Midbrain (tissue), 1 donor: ENCODE measurements around the gene CRYM.

ENCODE experiments used
- DNase-seq: peaks from one replicate; lab custom pipeline; 2025; lab: John Stamatoyannopoulos, UW

CRYM gene

DNA sequence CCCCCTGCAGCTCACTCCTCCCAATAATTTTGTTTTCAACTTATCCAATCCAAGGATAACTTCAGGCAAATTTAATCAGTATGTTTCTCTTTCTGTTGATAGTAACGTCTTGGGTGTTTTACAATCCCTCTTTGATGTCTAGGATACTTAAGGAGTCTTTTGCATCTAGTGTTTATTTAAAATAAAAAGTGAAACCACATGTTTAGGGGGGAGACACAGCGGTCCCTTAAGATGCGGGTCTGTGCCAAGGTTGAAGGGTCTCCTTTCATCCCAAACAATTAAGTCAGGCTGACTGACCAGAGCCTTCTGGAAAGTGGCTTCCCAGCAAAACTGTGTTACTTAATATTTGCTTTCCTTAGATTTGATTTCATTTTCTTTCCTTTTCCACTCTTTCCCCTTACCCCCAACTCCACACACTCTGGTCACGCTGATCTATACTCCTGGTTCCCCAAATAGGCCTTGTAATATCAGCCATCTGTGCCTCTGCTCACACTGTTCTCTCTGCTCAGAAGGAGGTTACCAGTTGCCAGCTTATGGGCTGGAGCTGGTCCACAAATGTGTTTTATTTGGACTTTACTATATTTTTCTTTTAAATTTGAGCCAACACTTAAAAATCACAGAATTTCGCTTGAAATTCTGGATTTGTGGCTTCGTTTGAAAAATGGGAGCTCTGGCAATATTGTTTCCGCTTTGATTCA lies 33.4 kb downstream of the CRYM start:
- no peak for DNase-seq

DNA sequence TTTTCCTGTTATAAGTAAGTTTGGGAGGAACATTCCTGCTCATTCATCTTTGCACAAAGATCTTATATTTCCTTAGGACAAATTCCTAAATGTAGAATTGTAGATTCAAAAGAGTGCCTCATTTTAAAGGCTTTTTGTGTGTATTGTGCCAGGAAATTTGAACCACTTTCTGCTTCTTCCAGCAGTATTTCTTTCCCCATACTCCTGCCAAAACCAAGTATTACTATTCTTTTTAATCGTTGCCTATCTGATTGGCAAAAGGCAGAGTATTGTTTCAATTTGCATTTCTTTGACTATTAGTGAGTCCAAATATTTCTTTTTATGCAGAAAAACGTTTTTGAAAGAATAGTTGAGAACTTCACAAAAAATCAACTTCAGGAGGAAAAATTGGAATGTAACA lies 35.3 kb downstream of the CRYM start:
- DNase-seq, result no peak

DNA sequence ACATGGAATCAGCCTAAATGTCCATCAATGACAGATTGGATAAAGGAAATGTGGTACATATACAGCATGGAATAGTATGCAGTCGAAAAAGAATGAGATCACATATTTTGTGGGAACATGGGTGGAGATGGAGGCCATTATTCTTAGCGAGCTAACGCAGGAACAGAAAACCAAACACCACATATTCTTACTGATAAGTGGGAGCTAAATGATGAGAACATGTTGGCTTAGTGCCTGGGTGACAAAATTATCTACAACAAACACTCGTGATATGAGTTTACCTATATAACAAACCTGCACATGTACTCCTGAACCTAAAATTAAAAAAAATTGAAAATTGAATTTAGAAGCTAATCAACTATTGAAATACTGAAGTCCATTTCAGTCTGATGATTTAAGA lies 38.4 kb downstream of the CRYM start:
- DNase-seq, result no peak

DNA sequence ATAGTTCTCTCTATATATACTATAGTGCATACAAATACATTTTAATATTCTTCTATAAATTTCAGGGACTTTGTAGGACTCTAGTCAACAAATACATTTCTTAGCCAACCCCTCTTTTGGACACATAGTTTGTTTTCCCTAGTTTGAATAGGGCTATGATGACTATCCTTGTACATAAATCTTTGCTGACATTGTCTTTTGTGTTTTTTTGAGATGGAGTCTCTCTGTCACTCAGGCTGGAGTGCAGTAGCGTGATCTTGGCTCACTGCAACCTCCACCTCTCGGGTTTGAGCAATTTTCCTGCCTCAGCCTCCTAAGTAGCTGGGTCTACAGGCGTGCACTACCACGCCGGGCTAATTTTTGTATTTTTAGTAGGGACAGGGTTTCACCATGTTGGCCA lies 41.3 kb downstream of the CRYM start:
- DNase-seq, result no peak

DNA sequence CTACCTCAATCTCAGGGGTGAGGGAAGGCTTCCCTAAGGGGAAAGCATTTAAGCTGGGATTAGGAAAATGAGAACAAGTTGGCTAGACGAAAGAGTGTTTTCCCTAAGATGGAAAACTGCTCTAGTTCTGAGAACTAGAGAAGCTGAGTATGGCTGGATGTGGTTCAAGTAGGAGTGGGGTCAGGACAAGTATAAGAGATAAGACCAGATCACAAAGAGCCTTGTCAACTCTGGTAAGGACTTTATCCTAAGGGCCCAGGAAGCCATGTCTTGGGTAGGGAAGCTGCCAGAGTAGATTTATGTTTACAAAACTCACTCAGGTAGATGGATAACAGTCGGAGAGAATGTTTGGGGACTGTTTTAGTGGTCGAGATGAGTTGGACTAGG lies 42.9 kb downstream of the CRYM start:
- no peak for DNase-seq

DNA sequence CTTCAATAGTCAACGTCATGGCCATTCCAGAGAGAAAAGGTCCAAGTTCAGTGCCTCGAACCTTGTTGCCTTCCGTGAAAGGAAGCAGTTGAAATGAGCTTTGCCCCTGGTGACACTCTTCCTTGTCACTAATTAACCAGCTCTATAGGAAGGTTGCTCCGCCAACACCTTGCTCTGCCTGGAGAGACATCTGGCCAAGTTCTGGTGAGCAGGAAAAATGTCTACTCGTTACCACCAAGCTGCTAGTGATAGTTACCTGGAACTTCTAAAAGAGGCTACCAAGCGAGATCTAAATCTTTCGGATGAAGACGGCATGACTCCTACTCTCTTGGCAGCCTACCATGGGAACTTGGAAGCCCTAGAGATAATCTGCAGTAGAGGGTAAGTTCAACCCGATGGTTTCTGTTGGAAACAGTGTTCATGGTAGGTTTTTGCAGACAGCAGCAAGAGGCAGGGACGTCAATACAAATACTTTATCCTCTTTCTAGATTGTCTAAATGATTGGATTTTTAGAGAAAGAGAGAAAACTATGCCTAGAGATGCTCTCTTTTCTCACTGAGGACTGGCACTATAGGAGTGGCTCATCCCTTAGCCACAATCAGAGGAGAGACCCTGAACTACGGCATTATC lies 44.5 kb downstream of the CRYM start, which contains the start of gene ANKS4B:
Gene ANKS4B, plus strand, starts transcription at position 179 of the 630 bp plus-strand sequence. Its CDS starts 39 bp downstream, at position 218.
- DNase-seq, result no peak

DNA sequence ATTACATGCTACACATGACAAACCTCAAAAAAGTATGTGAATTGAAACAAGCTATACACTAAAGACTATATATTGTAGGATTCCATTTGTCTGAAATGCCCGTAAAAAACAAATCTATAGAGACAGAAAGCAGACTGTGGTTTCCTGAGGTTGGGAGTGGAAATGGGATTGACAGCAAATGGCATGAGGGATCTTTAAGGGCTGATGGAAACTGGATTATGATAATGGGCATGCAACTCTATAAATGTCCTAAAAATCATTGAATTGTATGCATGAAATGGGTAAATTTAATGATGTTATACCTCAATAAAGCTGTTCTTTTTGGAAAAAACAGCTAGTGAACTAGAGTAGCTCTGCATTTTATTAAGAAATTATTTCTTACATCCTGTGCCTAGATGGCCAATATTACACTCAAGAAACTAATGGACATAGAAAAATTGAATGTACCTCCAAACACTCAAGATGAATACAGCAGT lies 45.0 kb downstream of the CRYM start:
- no peak for DNase-seq

DNA sequence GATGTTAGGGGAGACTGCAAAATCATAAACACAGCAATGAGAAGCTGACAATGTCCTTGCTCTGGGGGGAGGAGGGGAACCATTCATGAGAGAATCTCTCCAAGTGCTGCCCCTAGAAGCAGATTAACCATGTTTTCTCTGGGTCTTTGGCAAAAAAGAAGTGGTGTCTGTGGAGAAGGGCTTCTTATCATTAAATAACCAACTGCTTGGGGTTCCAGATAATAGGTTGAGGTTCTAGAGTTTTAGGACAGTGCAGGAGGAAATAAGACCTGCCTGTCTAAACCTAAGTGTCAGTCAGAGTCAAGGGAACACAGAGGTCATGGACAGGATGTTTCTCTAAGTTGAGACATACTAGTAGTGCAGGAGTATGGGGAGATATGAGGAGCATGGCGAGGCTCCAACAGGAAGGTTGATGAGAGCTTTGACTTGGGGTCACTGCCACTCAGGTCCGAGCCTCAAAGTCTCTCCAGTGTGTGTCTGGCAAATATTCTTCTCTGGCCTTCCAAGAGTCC lies 49.7 kb downstream of the CRYM start:
- DNase-seq, result no peak

DNA sequence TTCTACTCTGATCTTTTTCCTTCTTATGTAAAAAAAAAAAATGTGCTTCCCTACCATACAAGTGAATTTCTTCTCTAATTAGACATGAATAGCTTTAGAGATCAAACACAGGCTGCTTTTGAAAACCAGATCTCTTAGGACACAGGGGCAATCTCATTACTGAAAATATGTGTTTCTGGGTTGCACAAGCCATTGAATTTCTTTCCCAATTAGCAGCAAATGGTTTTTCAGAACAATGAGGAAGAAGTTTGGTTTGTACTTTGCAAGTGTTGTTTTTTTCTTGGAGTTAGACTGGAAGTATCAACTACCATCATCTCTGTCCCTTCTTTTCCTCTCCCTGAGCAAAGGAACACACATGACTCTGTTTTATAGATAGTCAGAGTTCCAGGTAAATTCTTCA lies 50.2 kb downstream of the CRYM start:
- DNase-seq, result no peak

DNA sequence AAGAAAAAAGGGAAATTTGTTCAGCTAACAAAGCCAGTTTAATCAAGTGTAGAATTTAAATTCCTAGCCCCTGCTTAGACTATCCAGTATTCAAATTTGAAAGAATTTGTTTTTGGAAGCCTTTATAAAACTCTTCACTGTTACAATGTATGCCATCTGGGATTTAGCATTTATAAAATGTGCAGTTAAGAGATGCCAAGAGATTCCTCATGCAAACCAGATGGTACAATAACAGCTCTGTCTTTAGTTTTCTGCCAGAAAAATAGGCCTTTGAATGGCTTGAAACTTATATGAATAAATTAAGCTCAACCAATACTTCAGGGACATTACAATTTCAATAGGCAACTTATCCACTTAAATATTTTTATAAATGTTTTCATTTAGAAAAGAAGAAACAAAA lies 51.3 kb downstream of the CRYM start:
- DNase-seq, result no peak

DNA sequence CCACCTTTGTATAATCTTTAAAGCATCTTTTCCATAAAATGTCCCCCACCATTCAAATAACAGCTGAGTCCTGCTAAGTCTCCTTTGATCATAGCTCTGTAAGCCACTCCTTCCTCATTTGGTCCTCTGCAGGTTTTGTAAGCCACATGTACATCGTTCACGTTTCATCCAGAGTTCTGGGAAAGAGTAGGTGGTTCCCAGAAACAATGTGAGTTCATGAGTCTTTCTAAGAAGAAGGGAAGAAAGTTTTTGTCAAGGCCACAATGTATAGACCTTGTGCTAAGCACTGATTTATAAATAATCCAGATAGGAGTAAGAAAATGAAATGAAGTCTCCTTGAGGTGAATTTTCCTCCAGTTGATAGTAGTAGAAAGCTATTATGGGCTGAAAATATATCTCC lies 53.3 kb downstream of the CRYM start:
- DNase-seq, result no peak

DNA sequence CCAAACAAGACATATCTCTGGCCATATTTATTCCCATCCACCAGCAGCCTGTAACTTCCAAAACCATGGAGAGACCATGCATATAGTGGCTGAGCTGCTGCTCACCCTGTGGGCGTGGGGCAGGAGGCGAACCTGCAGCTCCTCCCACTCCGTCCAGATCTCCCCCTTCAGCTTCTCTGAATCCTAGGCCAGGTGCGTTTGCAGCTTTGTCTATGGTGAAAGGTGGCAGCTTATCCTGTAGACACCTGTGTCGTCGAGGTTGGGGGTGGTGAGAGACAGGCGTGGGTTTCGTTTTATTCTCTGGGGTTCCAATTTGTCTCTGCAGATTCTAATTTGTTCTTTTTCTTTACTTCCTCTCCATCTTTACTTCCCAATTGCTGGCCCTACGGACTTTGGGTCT lies 54.3 kb downstream of the CRYM start:
- DNase-seq, result no peak

DNA sequence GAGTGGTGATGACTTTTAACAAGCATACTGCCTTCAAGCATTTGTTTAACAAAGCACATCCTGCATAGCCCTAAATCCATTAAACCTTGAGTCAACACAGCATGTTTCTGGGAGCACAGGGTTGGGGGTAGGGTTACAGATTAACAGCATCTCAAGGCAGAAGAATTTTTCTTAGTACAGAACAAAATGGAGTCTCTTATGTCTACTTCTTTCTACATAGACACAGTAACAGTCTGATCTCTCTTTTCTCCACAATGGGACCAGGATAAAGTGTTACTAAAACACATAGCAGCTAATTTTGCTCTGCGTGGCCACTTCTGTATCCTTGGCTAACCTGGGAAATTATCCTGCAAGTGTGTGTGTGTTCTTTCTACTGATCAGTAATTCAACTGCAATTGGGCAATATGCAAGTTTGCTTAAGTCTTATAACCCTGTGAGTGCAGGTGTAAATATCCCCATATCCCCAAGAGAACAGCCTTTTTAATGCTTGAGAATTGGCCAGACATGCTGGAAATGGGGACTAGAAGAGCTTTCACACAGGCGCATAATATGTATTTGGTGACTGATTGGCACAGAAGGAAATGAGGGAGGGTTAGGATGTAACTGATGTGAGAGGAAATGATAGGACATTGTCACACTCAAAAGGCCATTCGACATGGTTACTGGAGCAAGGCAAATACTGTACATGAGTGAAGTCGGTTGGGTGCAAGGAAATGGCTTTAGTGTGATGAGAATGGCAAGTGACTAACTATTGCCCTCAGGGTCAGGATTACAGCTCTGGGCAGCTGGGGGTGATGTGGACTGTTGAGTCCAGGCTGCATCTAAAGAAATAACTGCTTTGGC lies 55.4 kb downstream of the CRYM start:
- no peak for DNase-seq

DNA sequence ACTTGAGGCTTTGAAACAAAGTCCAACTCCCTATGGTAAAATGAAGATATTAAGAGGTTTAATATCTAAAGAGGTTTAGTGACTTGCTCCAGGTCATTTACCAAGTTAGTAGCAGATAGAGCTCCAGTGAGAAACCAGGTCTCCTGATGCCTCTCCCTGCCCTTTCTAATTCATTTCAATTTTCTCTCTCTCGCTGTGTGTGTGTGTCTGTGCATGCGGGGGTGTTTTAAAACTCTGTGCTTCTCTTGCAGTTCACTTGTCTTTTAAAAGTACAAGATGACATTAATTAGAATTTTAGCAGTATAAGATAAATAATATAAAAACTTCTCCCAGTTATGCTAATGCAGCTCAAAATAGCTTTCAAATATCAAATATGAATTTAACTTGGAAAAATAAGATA lies 58.5 kb downstream of the CRYM start:
- no peak for DNase-seq

DNA sequence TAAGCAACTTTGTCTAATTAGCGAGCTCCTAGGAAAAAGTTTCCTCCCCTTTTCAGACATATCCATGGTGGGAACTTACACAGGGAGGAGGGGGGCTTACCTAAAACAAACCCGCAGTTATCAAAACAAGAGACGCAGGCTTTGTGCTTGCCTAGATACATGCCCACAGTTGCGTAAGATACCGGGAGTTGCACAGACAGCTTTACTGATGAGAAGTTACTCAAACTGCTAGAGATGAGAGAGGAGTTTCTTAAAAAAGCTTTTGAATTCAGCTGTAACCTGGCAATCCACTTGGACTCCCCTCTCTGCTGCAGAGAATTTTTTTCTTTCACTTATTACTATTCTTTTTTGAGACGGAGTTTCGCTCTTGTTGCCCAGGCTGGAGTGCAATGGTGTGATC lies 59.9 kb downstream of the CRYM start:
- no peak for DNase-seq

DNA sequence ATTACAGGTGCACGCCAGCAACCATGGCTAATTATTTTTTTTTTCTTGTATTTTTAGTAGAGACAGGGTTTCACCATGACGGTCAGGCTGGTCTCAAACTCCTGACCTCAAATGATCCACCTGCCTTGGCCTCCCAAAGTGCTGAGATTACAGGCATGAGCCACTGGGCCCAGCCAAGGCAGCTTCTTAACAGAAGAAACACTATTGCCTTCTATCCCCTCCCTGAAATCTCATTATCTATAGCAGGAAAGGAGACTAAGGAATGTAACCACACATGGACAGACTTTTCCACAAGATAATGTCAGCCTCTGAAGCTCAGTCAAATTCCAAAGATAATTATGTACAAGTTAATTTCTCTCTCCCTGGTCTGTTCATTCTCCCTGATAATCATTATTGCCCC lies 61.0 kb downstream of the CRYM start:
- DNase-seq, result no peak

DNA sequence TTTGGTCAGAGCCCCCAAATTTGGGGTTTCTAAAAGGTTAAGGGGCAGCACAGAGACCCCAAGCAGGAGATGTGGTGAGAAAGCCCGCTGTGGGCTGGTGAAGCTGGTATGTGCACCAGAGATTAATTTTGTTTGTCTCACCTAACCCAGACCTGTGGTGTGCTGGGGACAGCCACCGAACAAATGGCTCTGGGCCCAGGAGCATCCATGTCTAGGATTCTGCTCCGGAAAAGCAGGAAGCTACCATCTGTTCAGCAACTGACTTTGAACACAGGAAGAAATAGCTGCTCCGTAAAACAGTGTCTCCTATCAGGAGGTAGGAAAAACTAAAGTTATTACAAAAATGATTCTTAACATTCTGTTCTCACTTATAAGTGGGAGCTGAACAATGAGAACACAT lies 64.0 kb downstream of the CRYM start:
- no peak for DNase-seq

DNA sequence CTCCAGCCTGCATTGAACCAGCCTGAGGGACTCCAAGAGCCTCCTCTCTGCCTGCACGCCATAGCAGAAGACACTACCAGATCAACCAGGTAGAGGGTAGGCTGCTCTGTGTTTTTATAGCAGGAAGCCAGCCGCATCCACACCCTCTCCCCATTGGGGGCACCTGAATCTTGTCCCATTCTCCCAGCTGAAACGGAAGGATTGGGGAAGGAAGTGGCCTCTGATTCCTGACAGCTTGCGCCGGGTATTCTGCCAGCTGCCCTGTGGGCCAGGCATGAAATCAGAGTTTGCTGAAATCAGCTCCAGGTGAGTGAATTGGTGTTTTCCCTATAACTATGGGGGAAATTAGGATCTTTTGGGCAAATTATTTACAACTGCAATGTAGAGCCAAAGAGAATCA lies 66.6 kb downstream of the CRYM start, which contains the start of gene ZP2:
Gene ZP2, minus strand, starts transcription at position 89 of the 400 bp plus-strand sequence. Its CDS starts 27 bp downstream, at position 62.
- DNase-seq, result no peak
